SH-SY5Y (cell line): ENCODE results near the gene CHRND.

ENCODE experiments used
- GATA2 ChIP-seq: IDR thresholded peaks from 2 replicates; pipeline ENCODE4 v1.6.1; 2011; ENCODE audit warnings: mild to moderate bottlenecking, low read depth, low read length
- GATA3 ChIP-seq: IDR thresholded peaks from 2 replicates; pipeline ENCODE4 v1.6.1; 2011; ENCODE audit warnings: low read depth, mild to moderate bottlenecking, low read length, moderate library complexity

DNA sequence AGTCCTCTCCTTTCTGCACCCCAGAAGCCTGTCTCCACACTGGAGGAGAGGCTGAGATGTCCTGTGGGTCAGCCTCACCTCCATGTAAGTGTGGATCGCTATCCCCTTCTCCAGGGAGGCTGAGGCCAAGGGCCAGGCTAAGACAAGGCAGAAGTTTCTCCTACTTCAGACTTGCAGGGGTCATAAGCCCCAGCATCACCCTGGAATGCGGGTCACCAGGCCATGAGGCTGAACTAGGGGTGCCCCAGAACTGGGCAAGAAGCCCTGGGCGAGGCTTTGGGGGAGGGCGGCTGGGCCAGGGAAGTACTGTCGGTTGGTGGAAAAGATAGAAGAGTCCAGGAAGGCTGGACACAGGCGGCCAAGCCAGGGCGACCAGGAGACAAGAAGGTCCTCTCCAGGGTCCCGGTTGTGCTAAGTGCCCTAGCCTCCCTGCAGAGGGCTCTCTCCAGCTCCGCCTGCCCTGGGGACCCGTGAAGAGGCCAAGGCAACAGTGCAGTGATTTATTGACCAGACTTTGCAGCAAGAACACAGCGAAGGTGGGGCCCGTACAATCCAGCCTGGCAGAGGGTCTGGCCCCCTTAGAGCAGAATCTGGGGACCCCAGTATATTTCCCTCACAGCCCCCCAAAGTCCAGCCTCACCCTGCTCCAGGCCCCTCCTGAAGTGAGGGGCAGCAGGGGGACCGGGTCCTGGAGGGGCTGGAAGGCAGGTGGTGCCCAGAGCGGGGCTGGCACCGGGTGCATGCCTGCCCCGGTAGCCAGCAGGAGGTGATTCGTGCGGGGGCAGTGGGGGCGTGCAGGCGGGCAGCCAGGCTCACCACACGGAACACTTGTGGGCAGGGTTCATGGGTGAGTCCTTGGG, 46.4 kb upstream of the CHRND start:
- no peak for TF ChIP-seq GATA3
- no peak for TF ChIP-seq GATA2
